ENCODE data around the gene CAB39L.

CAB39L gene

DNA sequence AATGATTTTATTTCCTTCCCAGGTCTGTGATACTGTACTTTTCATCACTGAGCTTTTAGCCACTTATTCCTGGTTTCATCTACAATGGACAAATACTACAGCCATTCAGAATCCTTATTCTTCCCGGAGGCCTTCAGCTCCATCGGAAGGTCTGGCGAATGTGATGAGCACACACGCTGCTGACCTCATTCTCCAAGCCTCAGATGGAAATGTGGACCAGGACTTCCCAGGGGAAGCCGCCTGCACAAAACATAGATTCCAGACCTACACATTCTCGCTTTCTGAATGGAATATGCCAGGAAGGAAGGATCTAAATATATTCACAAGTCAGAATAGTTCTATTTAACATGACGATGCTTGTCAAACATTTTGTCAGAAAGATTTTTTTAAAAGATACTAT, 120.5 kb downstream of the CAB39L start:
- Histone ChIP-seq H3K18ac (ENCODE audit: low read depth in 1 of 2, low read length in 2 of 2) (no peak overlapping the region), H2AK5ac (ENCODE audit: low read length, severe bottlenecking) (no peak overlapping the region), H3K9ac (ENCODE audit: low read length) (no peak overlapping the region), H2BK12ac (ENCODE audit: low read length in 2 of 2) (no peak overlapping the region), H2BK120ac (ENCODE audit: low read depth, low read length) (no peak overlapping the region), H3K4me2 (ENCODE audit: low read length, poor library complexity, severe bottlenecking) (no peak overlapping the region), H3K9me3 (ENCODE audit: control insufficient read depth, low read length) (no peaks in the 10 kb centered on the region), H3K14ac (ENCODE audit: low read length in 2 of 2) (no peak overlapping the region), H4K91ac (ENCODE audit: low read length) (no peak overlapping the region), H4K8ac (ENCODE audit: low read length) (no peak overlapping the region), H3K79me1 (replicated peaks; ENCODE audit: low read length, poor library complexity, severe bottlenecking) (no peaks in the 10 kb centered on the region), H3K27me3 (ENCODE audit: control insufficient read depth in 1 of 2, insufficient read depth in 1 of 2, low read length in 2 of 2) (no peaks in the 10 kb centered on the region), H3K23ac (ENCODE audit: low read length in 2 of 2) (no peak overlapping the region), H2BK5ac (ENCODE audit: low read depth, low read length, poor library complexity, severe bottlenecking) (no peak overlapping the region), H3K36me3 (ENCODE audit: control insufficient read depth in 1 of 2, insufficient read depth in 2 of 2, low read depth in 1 of 2, low read length in 2 of 2) (peaks cover 0 to 3% of the 10 kb centered on the region in 2 experiments), H3K4me3 (ENCODE audit: insufficient read depth in 1 of 2, low read depth in 1 of 2, low read length in 2 of 2) (no peak overlapping the region), H3K4me1 (ENCODE audit: control insufficient read depth, insufficient read depth, low read depth, low read length) (no peaks in the 10 kb centered on the region), H2AFZ (ENCODE audit: low read depth, low read length) (no peak overlapping the region), H2BK15ac (ENCODE audit: low read depth, poor library complexity, severe bottlenecking) (no peak overlapping the region), H3K27ac (ENCODE audit: low read length, poor library complexity, severe bottlenecking) (no peak overlapping the region), H3K4ac (ENCODE audit: low read depth in 1 of 2, low read length in 2 of 2) (no peak overlapping the region)
- DNase-seq: no peak
- 94% methylated on average over 5 of the region's 7 CpGs for WGBS

DNA sequence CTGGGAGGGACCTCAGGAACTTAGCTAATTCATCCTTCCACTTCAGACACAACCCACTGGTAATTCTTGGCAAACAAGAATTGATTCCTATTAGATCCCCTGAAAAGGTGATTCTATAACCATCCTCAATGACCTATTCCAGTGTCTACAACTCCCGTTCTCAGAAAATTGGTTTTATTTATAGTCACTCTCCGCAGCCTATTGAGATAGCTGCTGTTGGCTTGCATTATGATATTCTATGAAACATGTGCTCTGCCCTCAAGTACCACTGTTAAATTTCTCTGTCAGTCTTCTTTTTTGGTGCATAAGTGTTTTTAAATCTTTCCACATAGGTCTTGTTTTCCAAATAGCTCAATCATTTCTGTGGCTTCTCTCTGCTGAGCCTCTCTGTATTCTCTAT, 121.2 kb downstream of the CAB39L start:
- H3K4me2 ChIP-seq (ENCODE audit: low read length, poor library complexity, severe bottlenecking): no peak overlapping the region
- no peaks in the 10 kb centered on the region for H3K4me1 ChIP-seq (ENCODE audit: control insufficient read depth, insufficient read depth, low read depth, low read length)
- no peak overlapping the region for H3K18ac ChIP-seq (ENCODE audit: low read depth in 1 of 2, low read length in 2 of 2)
- no peak overlapping the region for H3K4me3 ChIP-seq (ENCODE audit: insufficient read depth in 1 of 2, low read depth in 1 of 2, low read length in 2 of 2)
- peaks cover 0 to 3% of the 10 kb centered on the region in 2 experiments for H3K36me3 ChIP-seq (ENCODE audit: control insufficient read depth in 1 of 2, insufficient read depth in 2 of 2, low read depth in 1 of 2, low read length in 2 of 2)
- no peak overlapping the region for H2AFZ ChIP-seq (ENCODE audit: low read depth, low read length)
- DNase-seq: no peak
- H2BK12ac ChIP-seq (ENCODE audit: low read length in 2 of 2): no peak overlapping the region
- H3K4ac ChIP-seq (ENCODE audit: low read depth in 1 of 2, low read length in 2 of 2): no peak overlapping the region
- H3K9me3 ChIP-seq (ENCODE audit: control insufficient read depth, low read length): no peaks in the 10 kb centered on the region
- H3K27me3 ChIP-seq (ENCODE audit: control insufficient read depth in 1 of 2, insufficient read depth in 1 of 2, low read length in 2 of 2): no peaks in the 10 kb centered on the region
- no peak overlapping the region for H2BK15ac ChIP-seq (ENCODE audit: low read depth, poor library complexity, severe bottlenecking)
- no peak overlapping the region for H3K23ac ChIP-seq (ENCODE audit: low read length in 2 of 2)
- no peak overlapping the region for H2BK120ac ChIP-seq (ENCODE audit: low read depth, low read length)
- 100% methylated on average over 1 of the region's 2 CpGs for WGBS
- no peak overlapping the region for H2AK5ac ChIP-seq (ENCODE audit: low read length, severe bottlenecking)
- H4K91ac ChIP-seq (ENCODE audit: low read length): no peak overlapping the region
- H3K9ac ChIP-seq (ENCODE audit: low read length): no peak overlapping the region
- no peak overlapping the region for H2BK5ac ChIP-seq (ENCODE audit: low read depth, low read length, poor library complexity, severe bottlenecking)
- no peak overlapping the region for H3K14ac ChIP-seq (ENCODE audit: low read length in 2 of 2)
- H3K79me1 ChIP-seq (replicated peaks; ENCODE audit: low read length, poor library complexity, severe bottlenecking): no peaks in the 10 kb centered on the region
- no peak overlapping the region for H3K27ac ChIP-seq (ENCODE audit: low read length, poor library complexity, severe bottlenecking)
- no peak overlapping the region for H4K8ac ChIP-seq (ENCODE audit: low read length)

DNA sequence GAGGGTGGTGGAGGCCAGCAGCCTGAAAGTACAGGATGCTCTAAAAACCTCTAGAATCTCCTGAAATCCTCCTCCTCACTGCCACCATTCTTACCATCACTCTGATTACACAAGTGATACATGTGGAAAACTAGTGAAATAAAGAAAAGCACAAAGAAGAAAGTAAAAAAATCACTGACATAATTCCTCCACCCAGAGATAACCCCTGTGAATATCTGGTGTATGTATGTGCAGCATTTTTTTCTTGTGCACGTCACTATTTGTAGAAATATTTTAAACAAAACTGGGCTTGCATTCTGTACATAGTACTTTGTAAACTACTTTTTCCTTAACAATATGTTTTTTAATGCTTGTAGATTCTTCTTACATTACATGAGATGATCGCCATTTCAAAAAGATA, 122.9 kb downstream of the CAB39L start:
- H3K4me2 ChIP-seq (ENCODE audit: low read length, poor library complexity, severe bottlenecking): no peak overlapping the region
- H3K9me3 ChIP-seq (ENCODE audit: control insufficient read depth, low read length): no peaks in the 10 kb centered on the region
- H3K79me1 ChIP-seq (replicated peaks; ENCODE audit: low read length, poor library complexity, severe bottlenecking): no peaks in the 10 kb centered on the region
- H3K14ac ChIP-seq (ENCODE audit: low read length in 2 of 2): no peak overlapping the region
- H3K27me3 ChIP-seq (ENCODE audit: control insufficient read depth in 1 of 2, insufficient read depth in 1 of 2, low read length in 2 of 2): no peaks in the 10 kb centered on the region
- no peaks in the 10 kb centered on the region for H3K4me1 ChIP-seq (ENCODE audit: control insufficient read depth, insufficient read depth, low read depth, low read length)
- no peak overlapping the region for H4K8ac ChIP-seq (ENCODE audit: low read length)
- peak overlapping the region; percentile 37 to 71 for H2BK12ac ChIP-seq (ENCODE audit: low read length in 2 of 2)
- no peak overlapping the region for H3K4ac ChIP-seq (ENCODE audit: low read depth in 1 of 2, low read length in 2 of 2)
- H3K36me3 ChIP-seq (ENCODE audit: control insufficient read depth in 1 of 2, insufficient read depth in 2 of 2, low read depth in 1 of 2, low read length in 2 of 2): peaks cover 0 to 3% of the 10 kb centered on the region in 2 experiments
- H3K9ac ChIP-seq (ENCODE audit: low read length): no peak overlapping the region
- H3K23ac ChIP-seq (ENCODE audit: low read length in 2 of 2): no peak overlapping the region
- H3K27ac ChIP-seq (ENCODE audit: low read length, poor library complexity, severe bottlenecking): no peak overlapping the region
- no peak overlapping the region for H3K4me3 ChIP-seq (ENCODE audit: insufficient read depth in 1 of 2, low read depth in 1 of 2, low read length in 2 of 2)
- no peak overlapping the region for H2AK5ac ChIP-seq (ENCODE audit: low read length, severe bottlenecking)
- H2BK120ac ChIP-seq (ENCODE audit: low read depth, low read length): no peak overlapping the region
- H2BK5ac ChIP-seq (ENCODE audit: low read depth, low read length, poor library complexity, severe bottlenecking): no peak overlapping the region
- 100% methylated on average over 1 of the region's 2 CpGs for WGBS
- no peak overlapping the region for H2AFZ ChIP-seq (ENCODE audit: low read depth, low read length)
- H2BK15ac ChIP-seq (ENCODE audit: low read depth, poor library complexity, severe bottlenecking): no peak overlapping the region
- no peak overlapping the region for H3K18ac ChIP-seq (ENCODE audit: low read depth in 1 of 2, low read length in 2 of 2)
- no peak overlapping the region for H4K91ac ChIP-seq (ENCODE audit: low read length)
- DNase-seq: no peak

DNA sequence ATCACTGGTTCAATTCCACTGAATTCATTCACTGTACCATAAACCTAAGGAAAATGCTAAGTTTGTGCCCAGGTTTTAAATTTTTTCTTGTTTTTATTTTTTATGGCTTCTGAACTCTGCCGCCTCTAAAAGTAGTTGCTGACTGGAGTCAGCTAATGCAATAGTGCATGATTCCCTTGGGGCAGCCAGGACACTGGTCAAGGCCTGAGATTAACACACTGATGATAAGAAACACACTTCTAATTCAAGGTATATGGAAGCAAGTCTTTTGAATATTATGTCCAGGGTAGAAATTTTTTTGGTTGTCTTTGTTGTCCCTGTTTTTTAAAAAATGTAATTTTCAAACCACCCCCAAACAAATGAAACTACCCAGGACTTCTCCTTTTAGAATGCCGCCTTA, 123.9 kb downstream of the CAB39L start:
- no peak overlapping the region for H4K8ac ChIP-seq (ENCODE audit: low read length)
- H3K18ac ChIP-seq (ENCODE audit: low read depth in 1 of 2, low read length in 2 of 2): peak overlapping the region in 1 of 2 experiments; percentile 48
- H3K4me1 ChIP-seq (ENCODE audit: control insufficient read depth, insufficient read depth, low read depth, low read length): peaks cover 2% of the 10 kb centered on the region
- no peak overlapping the region for H4K91ac ChIP-seq (ENCODE audit: low read length)
- DNase-seq: peak; percentile 37
- H3K4me3 ChIP-seq (ENCODE audit: insufficient read depth in 1 of 2, low read depth in 1 of 2, low read length in 2 of 2): no peak overlapping the region
- H2AFZ ChIP-seq (ENCODE audit: low read depth, low read length): no peak overlapping the region
- H3K4me2 ChIP-seq (ENCODE audit: low read length, poor library complexity, severe bottlenecking): no peak overlapping the region
- no peak overlapping the region for H3K27ac ChIP-seq (ENCODE audit: low read length, poor library complexity, severe bottlenecking)
- H3K23ac ChIP-seq (ENCODE audit: low read length in 2 of 2): no peak overlapping the region
- no peak overlapping the region for H2BK5ac ChIP-seq (ENCODE audit: low read depth, low read length, poor library complexity, severe bottlenecking)
- no peaks in the 10 kb centered on the region for H3K79me1 ChIP-seq (replicated peaks; ENCODE audit: low read length, poor library complexity, severe bottlenecking)
- no peak overlapping the region for H2BK15ac ChIP-seq (ENCODE audit: low read depth, poor library complexity, severe bottlenecking)
- 43% methylated on average over 1 of the region's 2 CpGs for WGBS
- no peak overlapping the region for H2AK5ac ChIP-seq (ENCODE audit: low read length, severe bottlenecking)
- H3K9ac ChIP-seq (ENCODE audit: low read length): peak overlapping the region; percentile 1
- H3K36me3 ChIP-seq (ENCODE audit: control insufficient read depth in 1 of 2, insufficient read depth in 2 of 2, low read depth in 1 of 2, low read length in 2 of 2): peaks cover 0 to 3% of the 10 kb centered on the region in 2 experiments
- no peak overlapping the region for H2BK12ac ChIP-seq (ENCODE audit: low read length in 2 of 2)
- H3K14ac ChIP-seq (ENCODE audit: low read length in 2 of 2): no peak overlapping the region
- no peak overlapping the region for H3K4ac ChIP-seq (ENCODE audit: low read depth in 1 of 2, low read length in 2 of 2)
- H2BK120ac ChIP-seq (ENCODE audit: low read depth, low read length): no peak overlapping the region
- no peaks in the 10 kb centered on the region for H3K27me3 ChIP-seq (ENCODE audit: control insufficient read depth in 1 of 2, insufficient read depth in 1 of 2, low read length in 2 of 2)
- H3K9me3 ChIP-seq (ENCODE audit: control insufficient read depth, low read length): no peaks in the 10 kb centered on the region
